HepG2 (cell line): Measurements from ENCODE around the gene FGD5. TPM values are rescaled to one million over a fixed set of nuclear protein-coding genes. Genes with fewer than 3 reads are reported as not detected.
A peak's percentile ranks its signal among the peaks of the same experiment; 100 is the strongest.

Experiments
- BORCS8-MEF2B ChIP-seq: sonication (generic); formaldehyde crosslinking; IDR thresholded peaks from 2 replicates; pipeline ENCODE4 v1.8.0; 2022; ENCODE audit warnings: mild to moderate bottlenecking, missing genetic modification reagents
- DDIT3 ChIP-seq: sonication (generic); formaldehyde crosslinking; IDR thresholded peaks from 2 replicates; pipeline ENCODE4 v1.4.0; 2020; ENCODE audit warnings: mild to moderate bottlenecking, missing genetic modification reagents
- FOXK2 ChIP-seq: fragments of 450-650 bp; IDR thresholded peaks from 2 replicates; pipeline ENCODE4 v1.6.1; 2016
- GATA4 ChIP-seq: sonication (generic); IDR thresholded peaks from 2 replicates; pipeline ENCODE4 v1.6.1; 2016; ENCODE audit warnings: antibody characterized with exemption, low read depth, borderline replicate concordance
- MAZ ChIP-seq, 2 experiments: sonication (generic) in 1 of 2; formaldehyde crosslinking in 1 of 2; IDR thresholded peaks; 2 replicates each; pipeline versions ENCODE4 v1.5.0 to v1.6.1; 2012 to 2020; ENCODE audit warnings: low read depth in 2 of 2, mild to moderate bottlenecking in 2 of 2, borderline replicate concordance in 1 of 2, improper control_type of control experiment in 1 of 2, low read length in 1 of 2, missing genetic modification reagents in 1 of 2, moderate library complexity in 1 of 2
- MEIS2 ChIP-seq: sonication (generic); formaldehyde crosslinking; IDR thresholded peaks from 2 replicates; pipeline ENCODE4 v1.9.0; 2021; ENCODE audit warnings: mild to moderate bottlenecking, missing genetic modification reagents
- NPAS2 ChIP-seq: sonication (generic); formaldehyde crosslinking; IDR thresholded peaks from 2 replicates; pipeline ENCODE4 v1.8.0; 2022; ENCODE audit warnings: mild to moderate bottlenecking, missing genetic modification reagents, borderline replicate concordance
- PCBP2 ChIP-seq: fragments of 200-400 bp; formaldehyde crosslinking; optimal IDR thresholded peaks from 2 replicates; pipeline ENCODE3; 2018; ENCODE audit warnings: low read length, low read depth; ENCODE audit not compliant: poor library complexity, severe bottlenecking
- REL ChIP-seq: sonication (generic); formaldehyde crosslinking; conservative IDR thresholded peaks from 2 replicates; pipeline ENCODE4 v1.8.0; 2022; ENCODE audit warnings: mild to moderate bottlenecking, missing genetic modification reagents, moderate library complexity
- RFX3 ChIP-seq: IDR thresholded peaks from 2 replicates; pipeline ENCODE4 v1.6.1; 2016; ENCODE audit warnings: missing biosample characterization, missing genetic modification reagents
- TP53 ChIP-seq: sonication (generic); formaldehyde crosslinking; conservative IDR thresholded peaks from 2 replicates; pipeline ENCODE4 v1.4.0; 2020; ENCODE audit warnings: missing genetic modification reagents
- ZC3H4 ChIP-seq: sonication (generic); formaldehyde crosslinking; IDR thresholded peaks from 2 replicates; pipeline ENCODE4 v1.4.0; 2020; ENCODE audit warnings: missing genetic modification reagents, borderline replicate concordance
- ZMYM2 ChIP-seq: sonication (generic); formaldehyde crosslinking; IDR thresholded peaks from 2 replicates; pipeline ENCODE4 v1.8.0; 2022; ENCODE audit warnings: mild to moderate bottlenecking, missing genetic modification reagents
- ZNF143 ChIP-seq: sonication (generic); formaldehyde crosslinking; IDR thresholded peaks from 2 replicates; pipeline ENCODE4 v1.4.0; 2020; ENCODE audit warnings: missing genetic modification reagents
- ZNF205 ChIP-seq: IDR thresholded peaks from 2 replicates; pipeline ENCODE4 v1.6.1; 2018; ENCODE audit warnings: missing biosample characterization, missing genetic modification reagents
- ZNF33B ChIP-seq: sonication (generic); formaldehyde crosslinking; IDR thresholded peaks from 2 replicates; pipeline ENCODE4 v1.5.1; 2020; ENCODE audit warnings: mild to moderate bottlenecking, missing genetic modification reagents
- ZNF75D ChIP-seq: sonication (generic); formaldehyde crosslinking; IDR thresholded peaks from 2 replicates; pipeline ENCODE4 v1.8.1; 2023; ENCODE audit warnings: missing genetic modification reagents, mild to moderate bottlenecking, borderline replicate concordance
- polyA plus RNA-seq, 8 experiments: library from polyadenylated mRNA; depleted of rRNA in 3 of 8; stranded (reverse) in 7 of 8; unstranded in 1 of 8; fragments of >200 nt; fragmentation: Illumina TruSeq in 4 of 8; extraction: Trizol in 4 of 8; gene quantifications; 2 replicates each; pipeline versions ENCODE4 v1.2.1 to v1.2.3, GENCODE V29; 2011 to 2016; ENCODE audit warnings: low read depth in 4 of 8, missing spikeins in 1 of 8, mixed read lengths in 1 of 8; ENCODE audit not compliant: insufficient read depth in 1 of 8
- total RNA-seq, 5 experiments: library from RNA; depleted of rRNA; stranded (reverse); fragments of >200 nt; fragmentation: Illumina TruSeq; extraction: Trizol; gene quantifications; 2 replicates each; pipeline ENCODE4 v1.2.3, GENCODE V29; 2016; ENCODE audit warnings: low read depth in 1 of 5
- TF ChIP-seq, protein P1 (sequence below): IDR thresholded peaks from 2 replicates; pipeline ENCODE4 v1.6.1; 2012; ENCODE audit warnings: low read length, improper control_type of control experiment
- TF ChIP-seq, protein P2 (sequence below): sonication (generic); formaldehyde crosslinking; IDR thresholded peaks from 2 replicates; pipeline ENCODE4 v1.4.0; 2020; ENCODE audit warnings: missing genetic modification reagents, mild to moderate bottlenecking, borderline replicate concordance
- TF ChIP-seq, protein P3 (sequence below): sonication (generic); formaldehyde crosslinking; IDR thresholded peaks from 2 replicates; pipeline ENCODE4 v1.4.0; 2020; ENCODE audit warnings: mild to moderate bottlenecking, missing genetic modification reagents
- TF ChIP-seq, protein P4 (sequence below): sonication (generic); formaldehyde crosslinking; IDR thresholded peaks from 2 replicates; pipeline ENCODE4 v1.4.0; 2020; ENCODE audit warnings: mild to moderate bottlenecking, missing genetic modification reagents

The FGD5 gene
- total and polyA plus RNA-seq, 2 of the 13 experiments (the other 11 are each of a cell fraction or from before 2014, with no cell fraction given), result 0.17 TPM; not detected in 1

DNA sequence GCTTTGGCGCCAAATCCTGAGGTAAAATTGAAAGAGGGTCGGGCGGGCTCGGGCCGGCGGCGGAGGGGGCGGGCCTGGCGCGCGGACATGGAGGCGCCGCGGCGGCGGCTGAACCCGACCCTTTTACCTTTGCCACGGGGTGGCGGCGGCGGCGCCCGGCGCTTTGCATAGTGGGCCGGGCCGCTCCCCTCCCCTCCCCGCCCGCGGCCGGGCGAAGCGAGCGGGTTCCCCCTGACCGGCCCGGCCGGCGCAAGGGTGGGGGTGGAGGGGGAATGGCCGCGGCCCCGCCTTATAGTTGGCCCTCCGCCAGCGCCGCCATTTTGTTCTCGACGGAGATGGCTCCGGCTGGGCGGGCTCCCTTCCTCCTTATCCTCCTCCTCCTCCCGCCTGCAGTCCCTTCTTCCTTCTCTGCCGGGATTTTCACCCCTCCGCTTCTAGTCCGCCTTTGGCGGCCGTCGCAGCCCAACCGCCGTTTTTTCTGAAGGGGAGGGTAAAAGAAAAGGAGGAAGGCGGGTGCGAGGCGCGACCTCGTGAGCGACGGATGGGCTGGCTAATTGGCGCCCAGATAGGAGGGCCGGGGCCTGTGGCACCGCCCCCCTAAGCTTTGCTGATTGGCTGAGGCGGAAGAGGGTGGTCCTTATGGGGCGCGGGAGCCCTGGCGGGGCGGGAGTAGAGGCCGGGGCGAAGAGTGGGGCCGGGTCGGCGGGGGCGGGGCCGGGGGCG is 129.3 kb downstream of the FGD5 start (continued):
- TF ChIP-seq, protein P1, sequence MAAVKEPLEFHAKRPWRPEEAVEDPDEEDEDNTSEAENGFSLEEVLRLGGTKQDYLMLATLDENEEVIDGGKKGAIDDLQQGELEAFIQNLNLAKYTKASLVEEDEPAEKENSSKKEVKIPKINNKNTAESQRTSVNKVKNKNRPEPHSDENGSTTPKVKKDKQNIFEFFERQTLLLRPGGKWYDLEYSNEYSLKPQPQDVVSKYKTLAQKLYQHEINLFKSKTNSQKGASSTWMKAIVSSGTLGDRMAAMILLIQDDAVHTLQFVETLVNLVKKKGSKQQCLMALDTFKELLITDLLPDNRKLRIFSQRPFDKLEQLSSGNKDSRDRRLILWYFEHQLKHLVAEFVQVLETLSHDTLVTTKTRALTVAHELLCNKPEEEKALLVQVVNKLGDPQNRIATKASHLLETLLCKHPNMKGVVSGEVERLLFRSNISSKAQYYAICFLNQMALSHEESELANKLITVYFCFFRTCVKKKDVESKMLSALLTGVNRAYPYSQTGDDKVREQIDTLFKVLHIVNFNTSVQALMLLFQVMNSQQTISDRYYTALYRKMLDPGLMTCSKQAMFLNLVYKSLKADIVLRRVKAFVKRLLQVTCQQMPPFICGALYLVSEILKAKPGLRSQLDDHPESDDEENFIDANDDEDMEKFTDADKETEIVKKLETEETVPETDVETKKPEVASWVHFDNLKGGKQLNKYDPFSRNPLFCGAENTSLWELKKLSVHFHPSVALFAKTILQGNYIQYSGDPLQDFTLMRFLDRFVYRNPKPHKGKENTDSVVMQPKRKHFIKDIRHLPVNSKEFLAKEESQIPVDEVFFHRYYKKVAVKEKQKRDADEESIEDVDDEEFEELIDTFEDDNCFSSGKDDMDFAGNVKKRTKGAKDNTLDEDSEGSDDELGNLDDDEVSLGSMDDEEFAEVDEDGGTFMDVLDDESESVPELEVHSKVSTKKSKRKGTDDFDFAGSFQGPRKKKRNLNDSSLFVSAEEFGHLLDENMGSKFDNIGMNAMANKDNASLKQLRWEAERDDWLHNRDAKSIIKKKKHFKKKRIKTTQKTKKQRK, result no peak
- TF ChIP-seq ZNF33B (CRISPR knock-in tag) (no peak), PCBP2 (no peak), FOXK2 (no peak), DDIT3 (CRISPR knock-in tag) (no peak), RFX3 (CRISPR knock-in tag) (no peak), ZMYM2 (CRISPR knock-in tag) (no peak), MEIS2 (0 out of 2 replicates have a peak, but pooled peaks have one; percentile 56), REL (CRISPR knock-in tag) (no peak), ZNF143 (no peak), BORCS8-MEF2B (CRISPR knock-in tag) (no peak; the same call in 1 of the 2 replicates), ZNF205 (CRISPR knock-in tag) (0 out of 2 replicates have a peak, but pooled peaks have one; percentile 37), ZNF75D (CRISPR knock-in tag) (no peak), GATA4 (no peak), MAZ (IDR thresholded peaks at IDR 0.05; ENCODE audit: borderline replicate concordance, low read depth, low read length) (peak; percentile 42), MAZ (CRISPR knock-in tag; IDR thresholded peaks at IDR 0.05; ENCODE audit: low read depth) (peak; percentile 57), TP53 (no peak), NPAS2 (CRISPR knock-in tag) (no peak), ZC3H4 (CRISPR knock-in tag) (no peak)
- TF ChIP-seq, protein P2, sequence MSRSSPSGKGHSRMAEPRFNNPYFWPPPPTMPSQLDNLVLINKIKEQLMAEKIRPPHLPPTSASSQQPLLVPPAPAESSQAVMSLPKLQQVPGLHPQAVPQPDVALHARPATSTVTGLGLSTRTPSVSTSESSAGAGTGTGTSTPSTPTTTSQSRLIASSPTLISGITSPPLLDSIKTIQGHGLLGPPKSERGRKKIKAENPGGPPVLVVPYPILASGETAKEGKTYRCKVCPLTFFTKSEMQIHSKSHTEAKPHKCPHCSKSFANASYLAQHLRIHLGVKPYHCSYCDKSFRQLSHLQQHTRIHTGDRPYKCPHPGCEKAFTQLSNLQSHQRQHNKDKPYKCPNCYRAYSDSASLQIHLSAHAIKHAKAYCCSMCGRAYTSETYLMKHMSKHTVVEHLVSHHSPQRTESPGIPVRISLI (CRISPR knock-in tag), result no peak
- TF ChIP-seq, protein P3, sequence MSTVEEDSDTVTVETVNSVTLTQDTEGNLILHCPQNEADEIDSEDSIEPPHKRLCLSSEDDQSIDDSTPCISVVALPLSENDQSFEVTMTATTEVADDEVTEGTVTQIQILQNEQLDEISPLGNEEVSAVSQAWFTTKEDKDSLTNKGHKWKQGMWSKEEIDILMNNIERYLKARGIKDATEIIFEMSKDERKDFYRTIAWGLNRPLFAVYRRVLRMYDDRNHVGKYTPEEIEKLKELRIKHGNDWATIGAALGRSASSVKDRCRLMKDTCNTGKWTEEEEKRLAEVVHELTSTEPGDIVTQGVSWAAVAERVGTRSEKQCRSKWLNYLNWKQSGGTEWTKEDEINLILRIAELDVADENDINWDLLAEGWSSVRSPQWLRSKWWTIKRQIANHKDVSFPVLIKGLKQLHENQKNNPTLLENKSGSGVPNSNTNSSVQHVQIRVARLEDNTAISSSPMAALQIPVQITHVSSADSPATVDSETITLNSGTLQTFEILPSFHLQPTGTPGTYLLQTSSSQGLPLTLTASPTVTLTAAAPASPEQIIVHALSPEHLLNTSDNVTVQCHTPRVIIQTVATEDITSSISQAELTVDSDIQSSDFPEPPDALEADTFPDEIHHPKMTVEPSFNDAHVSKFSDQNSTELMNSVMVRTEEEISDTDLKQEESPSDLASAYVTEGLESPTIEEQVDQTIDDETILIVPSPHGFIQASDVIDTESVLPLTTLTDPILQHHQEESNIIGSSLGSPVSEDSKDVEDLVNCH, result no peak
- TF ChIP-seq, protein P4, sequence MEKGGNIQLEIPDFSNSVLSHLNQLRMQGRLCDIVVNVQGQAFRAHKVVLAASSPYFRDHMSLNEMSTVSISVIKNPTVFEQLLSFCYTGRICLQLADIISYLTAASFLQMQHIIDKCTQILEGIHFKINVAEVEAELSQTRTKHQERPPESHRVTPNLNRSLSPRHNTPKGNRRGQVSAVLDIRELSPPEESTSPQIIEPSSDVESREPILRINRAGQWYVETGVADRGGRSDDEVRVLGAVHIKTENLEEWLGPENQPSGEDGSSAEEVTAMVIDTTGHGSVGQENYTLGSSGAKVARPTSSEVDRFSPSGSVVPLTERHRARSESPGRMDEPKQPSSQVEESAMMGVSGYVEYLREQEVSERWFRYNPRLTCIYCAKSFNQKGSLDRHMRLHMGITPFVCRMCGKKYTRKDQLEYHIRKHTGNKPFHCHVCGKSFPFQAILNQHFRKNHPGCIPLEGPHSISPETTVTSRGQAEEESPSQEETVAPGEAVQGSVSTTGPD (CRISPR knock-in tag), result 0 out of 2 replicates have a peak, but pooled peaks have one; percentile 20
